Loucy (cell line): Measurements from ENCODE around the gene KRT37.

Experiments used
- H2AFZ ChIP-seq: fragments of 200-600 bp; sonication (generic); 2 replicates; pipeline ENCODE4 v1.6.0; 2016; ENCODE audit warnings: antibody characterized with exemption, mild to moderate bottlenecking, low read length, moderate library complexity
- H3F3A ChIP-seq: fragments of 200-600 bp; 2 replicates; pipeline ENCODE4 v1.6.0; 2016; ENCODE audit warnings: antibody characterized with exemption, low read depth, mild to moderate bottlenecking
- H3K27me3 ChIP-seq: fragments of 200-600 bp; sonication (generic); 2 replicates; pipeline ENCODE4 v1.6.1; 2014; ENCODE audit warnings: low read length, mild to moderate bottlenecking; ENCODE audit not compliant: insufficient read depth, poor library complexity, severe bottlenecking
- H3K36me3 ChIP-seq: fragments of 200-600 bp; sonication (generic); 2 replicates; pipeline ENCODE4 v1.6.1; 2016; ENCODE audit warnings: low read length; ENCODE audit not compliant: insufficient read depth
- H3K4me1 ChIP-seq: fragments of 200-600 bp; sonication (generic); 2 replicates; pipeline ENCODE4 v1.5.1; 2014; ENCODE audit warnings: low read length, mild to moderate bottlenecking; ENCODE audit not compliant: insufficient read depth, poor library complexity, severe bottlenecking
- H3K4me2 ChIP-seq: fragments of 200-600 bp; sonication (generic); 2 replicates; pipeline ENCODE4 v1.6.0; 2014; ENCODE audit warnings: antibody characterized with exemption, low read length, low read depth, mild to moderate bottlenecking; ENCODE audit not compliant: poor library complexity, severe bottlenecking
- H3K4me3 ChIP-seq: fragments of 200-600 bp; sonication (generic); 2 replicates; pipeline ENCODE4 v1.5.1; 2014; ENCODE audit warnings: low read length, mild to moderate bottlenecking, mixed read lengths; ENCODE audit not compliant: poor library complexity, severe bottlenecking
- H3K79me2 ChIP-seq: fragments of 200-600 bp; sonication (generic); 2 replicates; pipeline ENCODE4 v1.6.1; 2014; ENCODE audit warnings: low read length; ENCODE audit not compliant: insufficient read depth
- H3K9ac ChIP-seq: fragments of 200-600 bp; sonication (generic); 2 replicates; pipeline ENCODE4 v1.6.0; 2014; ENCODE audit warnings: mild to moderate bottlenecking, low read depth, low read length, moderate library complexity; ENCODE audit not compliant: poor library complexity, severe bottlenecking
- H3K9me2 ChIP-seq: fragments of 200-600 bp; sonication (generic); replicated peaks from 2 replicates; pipeline ENCODE4 v1.6.1; 2016; ENCODE audit warnings: low read depth, low read length, mixed read lengths
- H3K9me3 ChIP-seq: fragments of 200-600 bp; sonication (generic); 2 replicates; pipeline ENCODE4 v1.6.1; 2014; ENCODE audit warnings: mild to moderate bottlenecking, antibody characterized with exemption, low read length, low read depth; ENCODE audit not compliant: insufficient read depth
- H4K20me1 ChIP-seq: fragments of 200-600 bp; sonication (generic); 2 replicates; pipeline ENCODE4 v1.6.0; 2014; ENCODE audit warnings: antibody characterized with exemption, low read length, mild to moderate bottlenecking; ENCODE audit not compliant: insufficient read depth, poor library complexity, severe bottlenecking
- EZH2phosphoT487 ChIP-seq: fragments of 200-600 bp; IDR thresholded peaks from 2 replicates; pipeline ENCODE4 v1.6.1; 2018; ENCODE audit warnings: antibody characterized with exemption, mild to moderate bottlenecking, moderate library complexity, borderline replicate concordance
- TF ChIP-seq, protein P1 (sequence below): fragments of 200-600 bp; sonication (generic); conservative IDR thresholded peaks from 2 replicates; pipeline ENCODE4 v1.5.1; 2014; ENCODE audit warnings: mild to moderate bottlenecking, antibody characterized with exemption, low read length

The KRT37 gene

DNA sequence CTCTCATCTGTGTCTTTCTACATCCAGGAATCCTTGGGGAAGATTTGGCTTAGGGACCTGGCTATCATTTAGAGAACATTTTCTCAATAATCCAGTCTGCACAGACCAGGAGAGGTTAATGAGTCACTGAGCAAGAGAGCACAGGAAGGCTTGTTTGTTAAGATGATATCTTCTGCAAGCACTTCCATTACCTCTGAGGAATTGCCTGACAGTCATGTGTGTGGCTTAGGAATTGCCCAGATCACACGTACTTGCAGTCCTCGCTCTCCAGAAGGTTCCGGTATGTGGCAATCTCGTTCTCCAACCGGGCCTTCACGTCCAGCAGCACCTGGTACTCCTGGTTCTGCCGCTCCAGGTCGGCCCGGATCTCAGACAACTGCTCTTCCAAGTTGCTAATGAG is 3.3 kb downstream of the KRT37 start:
- Histone ChIP-seq H3F3A (no peaks in the 10 kb centered on the region), H2AFZ (no peak overlapping the region), H3K79me2 (no peaks in the 10 kb centered on the region), H4K20me1 (no peaks in the 10 kb centered on the region), H3K27me3 (peaks cover 9% of the 10 kb centered on the region), H3K9me3 (no peaks in the 10 kb centered on the region), H3K36me3 (no peaks in the 10 kb centered on the region), H3K4me3 (no peak overlapping the region), H3K9ac (no peak overlapping the region), H3K4me2 (no peak overlapping the region), H3K4me1 (no peaks in the 10 kb centered on the region), H3K9me2 (no peaks in the 10 kb centered on the region)
- TF ChIP-seq, protein P1, sequence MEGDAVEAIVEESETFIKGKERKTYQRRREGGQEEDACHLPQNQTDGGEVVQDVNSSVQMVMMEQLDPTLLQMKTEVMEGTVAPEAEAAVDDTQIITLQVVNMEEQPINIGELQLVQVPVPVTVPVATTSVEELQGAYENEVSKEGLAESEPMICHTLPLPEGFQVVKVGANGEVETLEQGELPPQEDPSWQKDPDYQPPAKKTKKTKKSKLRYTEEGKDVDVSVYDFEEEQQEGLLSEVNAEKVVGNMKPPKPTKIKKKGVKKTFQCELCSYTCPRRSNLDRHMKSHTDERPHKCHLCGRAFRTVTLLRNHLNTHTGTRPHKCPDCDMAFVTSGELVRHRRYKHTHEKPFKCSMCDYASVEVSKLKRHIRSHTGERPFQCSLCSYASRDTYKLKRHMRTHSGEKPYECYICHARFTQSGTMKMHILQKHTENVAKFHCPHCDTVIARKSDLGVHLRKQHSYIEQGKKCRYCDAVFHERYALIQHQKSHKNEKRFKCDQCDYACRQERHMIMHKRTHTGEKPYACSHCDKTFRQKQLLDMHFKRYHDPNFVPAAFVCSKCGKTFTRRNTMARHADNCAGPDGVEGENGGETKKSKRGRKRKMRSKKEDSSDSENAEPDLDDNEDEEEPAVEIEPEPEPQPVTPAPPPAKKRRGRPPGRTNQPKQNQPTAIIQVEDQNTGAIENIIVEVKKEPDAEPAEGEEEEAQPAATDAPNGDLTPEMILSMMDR = no peak
- no peak for TF ChIP-seq EZH2phosphoT487

DNA sequence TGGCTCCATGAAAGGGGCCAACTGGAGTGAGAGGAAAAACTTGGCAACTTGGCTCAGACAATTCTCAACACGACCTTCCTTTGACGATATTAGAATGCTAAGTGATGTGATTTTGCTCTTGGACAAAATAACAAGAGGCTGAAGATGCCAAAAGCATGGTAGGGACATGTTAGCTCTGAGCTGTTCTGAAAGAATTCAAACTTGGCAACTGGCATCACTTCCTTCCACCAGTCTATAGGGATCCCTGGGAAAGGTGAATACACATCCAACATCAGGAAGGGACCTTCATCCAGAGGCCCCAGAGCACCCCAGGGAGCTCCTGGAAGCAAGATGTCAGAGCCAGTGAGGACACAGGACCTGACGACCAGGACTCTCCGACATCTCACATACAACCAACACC is 4.3 kb downstream of the KRT37 start:
- no peaks in the 10 kb centered on the region for H3K36me3 ChIP-seq
- H3K9me2 ChIP-seq = no peaks in the 10 kb centered on the region
- H3K9me3 ChIP-seq = no peaks in the 10 kb centered on the region
- H3K79me2 ChIP-seq = no peaks in the 10 kb centered on the region
- TF ChIP-seq, protein P1 = no peak
- no peak for TF ChIP-seq EZH2phosphoT487
- H3K9ac ChIP-seq = no peak overlapping the region
- H3K27me3 ChIP-seq = peaks cover 9% of the 10 kb centered on the region
- no peaks in the 10 kb centered on the region for H3F3A ChIP-seq
- H3K4me2 ChIP-seq = no peak overlapping the region
- no peaks in the 10 kb centered on the region for H3K4me1 ChIP-seq
- no peak overlapping the region for H3K4me3 ChIP-seq
- H2AFZ ChIP-seq = no peak overlapping the region
- H4K20me1 ChIP-seq = no peaks in the 10 kb centered on the region

DNA sequence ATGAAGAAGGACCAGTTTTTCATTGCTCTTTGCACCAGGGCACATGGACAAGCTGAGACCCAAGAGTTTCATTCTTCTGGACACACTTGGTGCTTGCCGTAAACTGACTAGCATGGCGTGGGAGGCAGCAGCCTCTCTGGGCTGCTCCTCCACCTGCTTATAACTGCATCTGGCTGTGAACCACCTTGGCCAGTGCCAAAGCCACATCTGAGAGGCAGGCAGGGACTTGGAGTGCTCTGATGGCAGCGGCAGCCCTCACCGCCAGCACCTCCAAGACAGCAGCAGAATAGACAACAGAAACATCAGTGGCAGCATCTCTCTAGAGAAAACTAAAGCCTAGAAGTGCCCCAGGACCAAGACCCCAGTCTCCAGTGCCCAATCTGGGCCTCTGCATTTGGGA is 4.7 kb downstream of the KRT37 start:
- TF ChIP-seq EZH2phosphoT487 = no peak
- TF ChIP-seq, protein P1 = no peak

More for the DNA sequence above, 4.7 kb downstream of the KRT37 start:
- no peaks in the 10 kb centered on the region for H3K9me2 ChIP-seq
- H3K79me2 ChIP-seq = no peaks in the 10 kb centered on the region
- no peaks in the 10 kb centered on the region for H3K9me3 ChIP-seq
- no peaks in the 10 kb centered on the region for H3K36me3 ChIP-seq
- peaks cover 9% of the 10 kb centered on the region for H3K27me3 ChIP-seq
- no peak overlapping the region for H3K4me3 ChIP-seq
- H3K9ac ChIP-seq = no peak overlapping the region
- no peaks in the 10 kb centered on the region for H4K20me1 ChIP-seq
- H2AFZ ChIP-seq = no peak overlapping the region
- H3K4me1 ChIP-seq = no peaks in the 10 kb centered on the region
- H3K4me2 ChIP-seq = no peak overlapping the region
- H3F3A ChIP-seq = no peaks in the 10 kb centered on the region
